Measurements from ENCODE around the gene R3HDM2.

Gene R3HDM2

DNA sequence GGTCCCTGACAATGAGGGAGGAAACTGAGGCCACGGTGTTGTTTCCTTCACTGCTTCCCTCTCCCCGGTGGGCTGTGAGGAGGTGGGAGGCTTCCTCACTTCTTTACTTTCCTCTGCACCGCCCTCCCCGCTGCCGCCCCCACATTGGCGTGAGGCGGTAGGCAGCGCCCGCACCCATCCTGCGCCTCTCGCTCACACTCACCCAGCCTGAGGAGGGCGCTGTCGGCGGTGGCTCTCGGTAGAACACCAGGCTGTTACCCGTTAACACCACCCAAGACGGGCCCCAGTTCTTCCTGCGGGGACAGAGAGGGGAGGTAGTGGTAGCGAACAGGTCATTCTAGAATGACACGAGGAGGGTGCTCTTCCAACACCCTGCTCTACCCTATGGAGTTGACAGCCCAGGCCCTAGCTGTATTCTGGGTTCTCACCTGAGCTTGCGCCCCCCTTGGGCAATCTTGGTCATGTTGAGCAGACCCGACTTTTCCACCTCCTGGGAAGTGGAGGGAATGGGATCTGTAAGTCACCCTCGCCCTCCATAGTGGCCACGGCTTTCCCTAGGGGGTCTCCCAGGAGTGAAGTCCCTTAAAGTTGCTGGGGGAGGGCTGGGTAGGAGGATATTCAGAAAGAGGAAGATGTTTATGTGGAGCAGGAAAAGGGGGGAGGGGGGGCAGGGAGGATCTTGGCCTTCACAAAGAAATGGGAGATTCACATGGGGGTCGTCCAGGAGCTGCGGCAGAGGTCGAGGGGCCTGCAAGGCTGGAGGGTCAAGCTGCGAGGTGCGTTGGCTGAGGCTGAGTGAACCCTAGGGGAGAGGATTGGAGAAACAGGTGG is 45.5 kb upstream of the R3HDM2 start:
- peak overlapping the region; percentile 81 for H3K4me3 ChIP-seq (ENCODE audit: low read depth, low read length)
- TF ChIP-seq, protein P1, sequence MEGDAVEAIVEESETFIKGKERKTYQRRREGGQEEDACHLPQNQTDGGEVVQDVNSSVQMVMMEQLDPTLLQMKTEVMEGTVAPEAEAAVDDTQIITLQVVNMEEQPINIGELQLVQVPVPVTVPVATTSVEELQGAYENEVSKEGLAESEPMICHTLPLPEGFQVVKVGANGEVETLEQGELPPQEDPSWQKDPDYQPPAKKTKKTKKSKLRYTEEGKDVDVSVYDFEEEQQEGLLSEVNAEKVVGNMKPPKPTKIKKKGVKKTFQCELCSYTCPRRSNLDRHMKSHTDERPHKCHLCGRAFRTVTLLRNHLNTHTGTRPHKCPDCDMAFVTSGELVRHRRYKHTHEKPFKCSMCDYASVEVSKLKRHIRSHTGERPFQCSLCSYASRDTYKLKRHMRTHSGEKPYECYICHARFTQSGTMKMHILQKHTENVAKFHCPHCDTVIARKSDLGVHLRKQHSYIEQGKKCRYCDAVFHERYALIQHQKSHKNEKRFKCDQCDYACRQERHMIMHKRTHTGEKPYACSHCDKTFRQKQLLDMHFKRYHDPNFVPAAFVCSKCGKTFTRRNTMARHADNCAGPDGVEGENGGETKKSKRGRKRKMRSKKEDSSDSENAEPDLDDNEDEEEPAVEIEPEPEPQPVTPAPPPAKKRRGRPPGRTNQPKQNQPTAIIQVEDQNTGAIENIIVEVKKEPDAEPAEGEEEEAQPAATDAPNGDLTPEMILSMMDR (IDR thresholded peaks at IDR 0.05; ENCODE audit: borderline replicate concordance, insufficient read depth, low read depth, low read length), result peak; percentile 64

DNA sequence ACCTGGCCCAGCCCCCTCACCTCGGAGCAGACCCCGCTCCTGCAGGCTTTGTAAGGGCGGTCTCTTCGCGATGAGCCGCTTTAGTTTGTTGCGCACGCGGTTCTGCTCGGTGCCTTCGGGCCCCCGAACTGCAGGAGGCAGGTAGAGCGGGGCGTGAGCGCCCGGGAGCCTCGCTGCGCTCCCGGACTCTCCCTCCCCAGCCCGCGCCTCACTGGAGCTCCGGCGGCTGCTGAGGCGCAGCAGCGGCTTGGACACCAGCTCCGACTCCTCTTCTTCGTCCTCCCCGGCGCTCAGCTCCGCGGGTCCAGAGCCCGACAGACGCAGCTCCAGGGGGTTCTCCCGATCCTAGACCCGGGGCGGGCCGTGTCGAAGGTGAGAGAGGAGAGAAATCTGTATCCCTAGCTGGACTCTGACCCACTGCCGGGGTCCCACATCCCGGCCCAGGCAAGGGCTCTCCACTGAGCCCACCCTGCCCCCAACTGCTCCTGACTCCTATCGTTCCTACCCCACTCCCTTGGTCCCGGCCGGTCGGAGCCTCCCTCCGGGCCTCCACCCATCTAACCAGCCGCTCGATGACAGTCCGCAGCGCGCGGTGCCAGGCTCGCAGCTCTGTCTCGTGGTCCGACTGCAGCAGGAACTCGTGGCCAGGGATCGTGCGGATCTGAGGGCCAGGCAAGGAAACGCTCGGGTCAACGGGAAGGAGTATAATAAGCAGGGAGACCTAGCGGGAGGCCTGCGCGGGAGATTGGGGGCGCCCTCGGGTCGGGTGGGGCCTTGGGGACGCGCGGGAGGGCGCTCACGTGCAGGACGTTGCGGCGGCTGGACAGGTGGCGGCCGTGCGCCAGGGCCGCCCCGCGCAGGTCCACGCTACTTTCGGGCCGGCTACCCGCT is 44.7 kb upstream of the R3HDM2 start:
- peak overlapping the region; percentile 81 for H3K4me3 ChIP-seq (ENCODE audit: low read depth, low read length)
- TF ChIP-seq, protein P1 (IDR thresholded peaks at IDR 0.05; ENCODE audit: borderline replicate concordance, insufficient read depth, low read depth, low read length), result no peak

DNA sequence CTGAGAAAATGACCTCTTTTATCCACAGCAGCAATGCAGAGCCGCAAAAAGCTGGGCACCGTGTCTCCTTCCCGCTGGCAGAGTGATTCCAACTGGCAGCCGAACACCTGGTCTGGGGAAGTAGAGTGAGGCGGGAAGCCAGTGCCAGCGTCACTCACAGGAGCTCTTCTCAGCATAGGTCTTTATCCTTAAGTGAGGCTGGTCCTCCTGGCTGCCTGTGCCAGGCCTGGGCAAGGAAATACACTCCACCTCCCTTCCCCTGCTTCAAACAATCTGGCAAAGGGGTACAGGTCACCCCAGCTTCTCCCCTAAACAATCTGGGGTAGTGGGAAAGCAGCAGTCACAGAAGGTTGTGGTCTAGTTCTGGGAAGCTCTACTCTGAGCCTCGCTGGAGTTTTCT is 44.0 kb upstream of the R3HDM2 start:
- TF ChIP-seq, protein P1 (IDR thresholded peaks at IDR 0.05; ENCODE audit: borderline replicate concordance, insufficient read depth, low read depth, low read length), result no peak
- no peak overlapping the region for H3K4me3 ChIP-seq (ENCODE audit: low read depth, low read length)

DNA sequence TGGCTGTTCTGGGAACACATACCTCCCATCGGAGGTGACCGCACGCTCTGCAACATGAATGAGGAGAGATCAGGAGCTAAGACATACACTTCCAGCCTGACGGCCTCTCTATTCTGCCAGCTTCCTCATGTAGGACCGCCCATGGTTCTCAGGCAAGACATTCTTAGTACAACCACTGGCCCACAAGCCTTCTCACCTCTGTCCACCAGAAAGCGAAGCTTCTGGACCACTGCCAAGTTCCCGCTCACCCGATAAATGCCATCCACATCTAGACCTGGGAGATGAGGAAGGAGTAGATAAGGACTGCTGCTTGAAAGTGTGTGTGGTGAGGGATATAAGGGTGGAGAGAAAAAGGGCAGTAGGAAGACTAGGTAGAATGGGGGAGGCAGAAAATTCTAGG is 43.6 kb upstream of the R3HDM2 start:
- TF ChIP-seq, protein P1 (IDR thresholded peaks at IDR 0.05; ENCODE audit: borderline replicate concordance, insufficient read depth, low read depth, low read length), result no peak
- H3K4me3 ChIP-seq (ENCODE audit: low read depth, low read length), result no peak overlapping the region

DNA sequence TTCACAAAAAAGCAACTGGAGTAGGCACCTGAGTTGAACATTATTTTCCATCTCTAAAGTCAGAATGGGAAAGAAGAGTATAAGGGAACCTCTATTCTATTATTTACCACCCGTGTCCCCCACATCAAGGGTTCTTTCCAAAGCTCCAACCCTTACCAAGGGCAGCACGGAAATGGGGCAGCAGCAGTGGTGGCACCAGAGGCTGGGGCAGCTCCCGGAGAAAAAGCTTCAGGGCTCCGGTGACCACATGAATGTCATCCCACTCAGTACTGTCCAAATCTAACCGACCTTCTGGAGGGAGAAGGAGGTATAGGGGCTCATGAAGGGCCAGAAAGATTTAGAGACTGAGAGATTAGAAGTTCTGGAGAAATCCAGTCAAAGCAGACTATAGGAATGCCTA is 43.0 kb upstream of the R3HDM2 start:
- TF ChIP-seq, protein P1 (IDR thresholded peaks at IDR 0.05; ENCODE audit: borderline replicate concordance, insufficient read depth, low read depth, low read length), result no peak
- H3K4me3 ChIP-seq (ENCODE audit: low read depth, low read length), result no peak overlapping the region

DNA sequence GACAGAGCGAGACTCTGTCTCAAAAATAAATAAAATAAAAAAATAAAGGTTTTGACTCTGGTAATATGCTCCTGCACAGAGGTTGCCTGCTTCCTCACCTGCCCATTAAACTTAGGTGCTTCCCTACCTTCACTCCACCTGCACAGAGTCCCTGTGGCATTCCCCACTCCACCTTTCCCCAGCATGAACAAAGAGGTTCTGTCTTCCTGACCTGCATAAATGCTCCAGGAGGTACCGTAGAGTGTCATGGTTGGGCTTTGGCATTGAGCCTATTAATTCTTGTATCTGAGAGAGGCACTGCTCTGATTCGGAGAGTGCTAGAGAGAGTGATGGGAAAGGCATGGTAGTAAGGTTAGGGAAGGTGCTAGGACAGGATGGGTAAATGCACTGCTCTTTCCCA is 42.5 kb upstream of the R3HDM2 start:
- H3K4me3 ChIP-seq (ENCODE audit: low read depth, low read length), result no peak overlapping the region
- TF ChIP-seq, protein P1 (IDR thresholded peaks at IDR 0.05; ENCODE audit: borderline replicate concordance, insufficient read depth, low read depth, low read length), result no peak

All from GM12875 (cell line).